Measurements from ENCODE around the gene TMEM63B.

DNA sequence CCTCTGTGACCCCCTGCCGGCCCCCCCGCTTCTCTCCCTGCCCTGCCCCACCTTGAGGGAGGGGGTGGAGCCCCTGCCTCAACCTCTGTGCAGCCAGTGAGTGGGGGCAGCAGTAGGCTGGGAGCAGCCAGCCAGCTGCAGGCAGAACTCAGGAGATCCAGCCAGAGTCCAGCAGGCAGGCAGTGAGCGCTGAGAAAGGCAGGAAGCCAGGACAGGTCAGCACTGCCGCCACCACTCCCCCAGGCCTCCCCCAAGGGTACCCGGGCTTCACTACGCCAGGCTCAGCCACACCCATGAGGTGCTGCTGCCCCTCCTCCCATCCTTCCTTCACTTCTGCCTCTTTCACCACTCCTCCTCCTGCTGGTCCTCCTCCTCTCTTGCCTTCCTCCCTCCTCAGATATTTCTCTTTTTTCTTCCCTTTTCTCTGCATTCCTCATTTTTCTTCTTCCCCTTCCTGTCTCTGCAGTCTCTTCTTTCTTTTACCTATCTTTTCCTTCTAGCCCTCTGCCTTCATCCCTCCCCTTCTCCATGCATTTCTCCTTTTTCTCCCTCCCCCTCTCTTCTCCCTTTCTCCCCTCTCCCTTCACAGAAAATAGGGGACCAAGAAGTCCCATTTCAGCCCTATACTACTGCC is 11.5 kb downstream of the TMEM63B start:
- TF ChIP-seq EZH2 (IDR thresholded peaks at IDR 0.05; ENCODE audit: borderline replicate concordance, low read length), result no peak
- TF ChIP-seq, protein P1, sequence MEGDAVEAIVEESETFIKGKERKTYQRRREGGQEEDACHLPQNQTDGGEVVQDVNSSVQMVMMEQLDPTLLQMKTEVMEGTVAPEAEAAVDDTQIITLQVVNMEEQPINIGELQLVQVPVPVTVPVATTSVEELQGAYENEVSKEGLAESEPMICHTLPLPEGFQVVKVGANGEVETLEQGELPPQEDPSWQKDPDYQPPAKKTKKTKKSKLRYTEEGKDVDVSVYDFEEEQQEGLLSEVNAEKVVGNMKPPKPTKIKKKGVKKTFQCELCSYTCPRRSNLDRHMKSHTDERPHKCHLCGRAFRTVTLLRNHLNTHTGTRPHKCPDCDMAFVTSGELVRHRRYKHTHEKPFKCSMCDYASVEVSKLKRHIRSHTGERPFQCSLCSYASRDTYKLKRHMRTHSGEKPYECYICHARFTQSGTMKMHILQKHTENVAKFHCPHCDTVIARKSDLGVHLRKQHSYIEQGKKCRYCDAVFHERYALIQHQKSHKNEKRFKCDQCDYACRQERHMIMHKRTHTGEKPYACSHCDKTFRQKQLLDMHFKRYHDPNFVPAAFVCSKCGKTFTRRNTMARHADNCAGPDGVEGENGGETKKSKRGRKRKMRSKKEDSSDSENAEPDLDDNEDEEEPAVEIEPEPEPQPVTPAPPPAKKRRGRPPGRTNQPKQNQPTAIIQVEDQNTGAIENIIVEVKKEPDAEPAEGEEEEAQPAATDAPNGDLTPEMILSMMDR (conservative IDR thresholded peaks at IDR 0.05 in 1 of 2, IDR thresholded peaks at IDR 0.05 in 1 of 2; ENCODE audit: extremely low read depth in 1 of 2, insufficient read depth in 1 of 2, low read depth in 1 of 2, low read length in 2 of 2), result no peak

Measured in mammary epithelial cell (primary cell).